Measurements from ENCODE around the gene TRIM71.

TRIM71 gene

GRCh38 chr3:32883817-32884216, 66.0 kb downstream of the TRIM71 start:
- H3K4me3 ChIP-seq (ENCODE audit: low read length) = no peak overlapping the region
- no peak for TF ChIP-seq CTCF (conservative IDR thresholded peaks at IDR 0.05; ENCODE audit: low read depth, low read length)
- no peak for DNase-seq (ENCODE audit: low read depth)

- H3K4me3 ChIP-seq (ENCODE audit: low read length) = no peak overlapping the region
- TF ChIP-seq CTCF (conservative IDR thresholded peaks at IDR 0.05; ENCODE audit: low read depth, low read length) = no peak
- no peak for DNase-seq (ENCODE audit: low read depth)
These were observed 66.8 kb downstream of the TRIM71 start for GRCh38 chr3:32884591-32884990.

- no peak for TF ChIP-seq CTCF (conservative IDR thresholded peaks at IDR 0.05; ENCODE audit: low read depth, low read length)
- DNase-seq (ENCODE audit: low read depth) = peak; percentile 63
- H3K4me3 ChIP-seq (ENCODE audit: low read length) = no peak overlapping the region
These were observed 67.6 kb downstream of the TRIM71 start for GRCh38 chr3:32885283-32885901.

- H3K4me3 ChIP-seq (ENCODE audit: low read length) = no peak overlapping the region
- TF ChIP-seq CTCF (conservative IDR thresholded peaks at IDR 0.05; ENCODE audit: low read depth, low read length) = no peak
- DNase-seq (ENCODE audit: low read depth) = no peak
These were observed 68.5 kb downstream of the TRIM71 start for GRCh38 chr3:32886296-32886695.

- TF ChIP-seq CTCF (conservative IDR thresholded peaks at IDR 0.05; ENCODE audit: low read depth, low read length) = no peak
- no peak for DNase-seq (ENCODE audit: low read depth)
- H3K4me3 ChIP-seq (ENCODE audit: low read length) = no peak overlapping the region
These were observed 69.1 kb downstream of the TRIM71 start for GRCh38 chr3:32886911-32887310.

- no peak for DNase-seq (ENCODE audit: low read depth)
- H3K4me3 ChIP-seq (ENCODE audit: low read length) = no peak overlapping the region
- no peak for TF ChIP-seq CTCF (conservative IDR thresholded peaks at IDR 0.05; ENCODE audit: low read depth, low read length)
These were observed 70.9 kb downstream of the TRIM71 start for GRCh38 chr3:32888739-32889138.

GRCh38 chr3:32890420-32891276, 72.9 kb downstream of the TRIM71 start:
- no peak for TF ChIP-seq CTCF (conservative IDR thresholded peaks at IDR 0.05; ENCODE audit: low read depth, low read length)
- DNase-seq (ENCODE audit: low read depth) = no peak
- no peak overlapping the region for H3K4me3 ChIP-seq (ENCODE audit: low read length)
